HG03025 (cell line): ENCODE data around the gene NHLRC1.

Experiments used
- ATAC-seq: cut with Tn5 transposase; IDR thresholded peaks from one replicate; pipeline ENCODE4 v1.9.1; 2021; ENCODE audit warnings: mild to moderate bottlenecking, moderate library complexity; ENCODE audit not compliant: unreplicated experiment, low FRiP score

Gene NHLRC1

DNA sequence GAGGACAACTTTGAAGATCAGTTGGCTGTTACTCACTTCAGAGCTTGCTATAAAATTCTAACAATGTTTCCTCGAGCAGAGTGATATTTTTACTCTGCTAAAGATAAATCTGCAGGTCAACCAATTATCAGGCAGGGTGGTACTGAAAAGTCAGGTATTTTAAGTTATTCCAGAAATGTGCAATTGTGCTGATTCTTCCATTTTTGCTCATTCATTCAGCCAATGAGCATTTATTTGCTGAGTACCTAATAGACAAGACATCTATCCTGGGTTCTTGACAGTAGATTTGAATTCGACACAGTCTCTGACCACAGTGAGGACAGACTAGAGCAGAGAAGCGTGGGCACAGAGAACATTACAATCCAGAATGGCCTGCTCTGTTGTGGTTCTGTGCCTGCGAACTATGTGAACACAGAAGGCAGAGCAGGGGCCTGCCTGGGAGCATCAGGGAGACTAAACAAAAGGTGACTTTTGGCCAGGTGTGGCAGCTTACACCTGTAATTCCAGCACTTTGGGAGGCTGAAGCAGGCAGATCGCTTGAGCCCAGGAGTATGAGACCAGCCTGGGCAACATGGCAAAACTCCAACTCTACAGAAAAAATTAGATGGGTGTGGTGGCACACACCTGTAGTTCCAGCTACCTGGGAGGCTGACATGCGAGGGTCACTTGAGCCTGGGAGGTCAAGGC lies 17.6 kb upstream of the NHLRC1 start:
- ATAC-seq = no peak

DNA sequence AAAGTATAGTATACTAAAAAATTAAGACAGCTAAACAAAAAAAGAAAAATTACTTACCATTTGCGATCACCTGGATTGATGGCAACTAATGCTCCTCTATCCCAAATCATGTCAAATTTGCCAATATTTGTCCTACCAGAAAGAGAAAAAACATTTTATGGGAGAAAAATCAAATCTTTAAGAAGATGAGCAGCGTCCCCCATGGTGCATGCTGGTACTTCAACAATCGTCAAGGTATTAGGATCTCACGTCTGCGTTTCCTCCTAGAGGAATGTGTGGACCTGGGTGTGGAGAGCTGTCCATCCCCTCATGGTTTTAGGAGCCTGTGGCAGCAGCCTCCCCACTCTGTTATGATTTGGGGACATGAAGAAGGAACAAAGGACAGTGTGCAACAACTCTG lies 16.4 kb upstream of the NHLRC1 start:
- ATAC-seq = no peak

DNA sequence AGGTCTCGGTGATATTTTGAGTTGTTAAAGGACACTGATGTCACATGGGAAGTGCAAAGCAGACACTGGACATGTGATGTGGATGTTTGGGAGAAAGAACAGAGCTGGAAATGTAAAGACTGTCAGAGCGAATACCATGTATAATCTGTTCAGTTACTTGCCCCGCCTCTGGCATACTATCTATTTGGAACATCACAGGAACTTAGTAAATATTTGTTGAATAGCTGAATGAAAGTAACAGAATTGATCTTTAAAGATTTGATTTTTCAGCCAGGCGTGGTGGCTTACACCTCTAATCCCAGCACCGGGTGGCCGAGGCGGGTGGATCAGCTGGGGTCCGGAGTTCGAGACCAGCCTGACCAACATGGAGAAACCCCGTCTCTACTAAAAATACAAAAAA lies 13.8 kb upstream of the NHLRC1 start:
- no peak for ATAC-seq

DNA sequence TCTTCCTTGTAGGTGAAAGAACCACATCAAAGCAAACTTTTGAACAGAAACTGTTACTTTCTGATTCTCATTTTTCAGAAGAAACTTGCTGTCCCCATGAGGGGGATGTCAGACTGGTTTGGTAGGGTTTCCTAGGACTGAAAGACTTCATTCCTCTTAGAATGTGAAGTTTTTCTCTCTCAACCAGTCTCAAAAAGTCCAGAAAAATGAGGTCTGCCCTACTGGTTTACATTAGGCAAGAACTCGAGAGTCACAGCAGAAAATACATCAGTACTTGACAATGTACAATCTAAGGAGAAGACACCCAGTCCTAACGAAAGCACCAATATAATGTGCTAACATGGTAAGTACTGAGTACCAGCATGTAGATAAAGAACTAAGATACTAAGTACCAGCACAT lies 12.7 kb upstream of the NHLRC1 start:
- ATAC-seq = no peak

DNA sequence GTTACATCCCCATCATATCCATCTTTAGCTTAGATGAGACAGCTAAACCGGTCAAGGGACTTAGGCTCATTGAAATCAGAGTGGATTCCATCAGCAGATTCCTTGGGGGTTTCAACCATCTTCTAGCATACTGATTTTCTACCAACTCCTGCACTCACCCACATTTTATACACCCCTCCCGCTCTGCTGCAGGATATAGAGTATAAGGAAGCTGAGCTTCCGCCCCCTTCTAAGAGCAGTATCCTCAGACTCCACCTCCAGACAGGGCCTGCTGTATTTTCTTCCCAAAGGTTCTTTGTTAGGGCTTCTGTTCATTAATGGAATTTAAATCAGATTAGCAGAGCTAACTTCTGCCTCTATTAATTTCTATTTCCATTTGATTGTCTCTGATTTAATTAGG lies 9.9 kb upstream of the NHLRC1 start:
- ATAC-seq = no peak

DNA sequence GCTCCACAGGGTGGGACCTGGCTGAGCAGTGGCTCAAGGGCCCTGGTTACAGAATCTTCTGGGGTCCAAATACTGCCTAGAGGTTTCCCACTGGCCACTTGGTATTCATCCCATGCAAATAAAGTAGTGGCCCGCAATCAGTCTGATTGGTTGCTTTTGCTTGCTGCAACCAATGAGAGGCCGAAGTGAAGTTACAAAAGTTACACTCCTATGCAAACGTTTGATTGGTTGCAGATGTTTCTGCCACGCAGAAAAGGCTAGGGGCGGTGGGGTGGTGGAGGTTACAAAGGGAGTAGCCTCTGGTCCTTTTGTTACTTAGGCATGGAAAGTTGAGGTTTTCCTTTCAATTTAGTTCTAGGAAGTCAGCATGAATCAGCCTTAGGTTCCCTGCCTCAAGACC lies 3.6 kb upstream of the NHLRC1 start:
- ATAC-seq = no peak

DNA sequence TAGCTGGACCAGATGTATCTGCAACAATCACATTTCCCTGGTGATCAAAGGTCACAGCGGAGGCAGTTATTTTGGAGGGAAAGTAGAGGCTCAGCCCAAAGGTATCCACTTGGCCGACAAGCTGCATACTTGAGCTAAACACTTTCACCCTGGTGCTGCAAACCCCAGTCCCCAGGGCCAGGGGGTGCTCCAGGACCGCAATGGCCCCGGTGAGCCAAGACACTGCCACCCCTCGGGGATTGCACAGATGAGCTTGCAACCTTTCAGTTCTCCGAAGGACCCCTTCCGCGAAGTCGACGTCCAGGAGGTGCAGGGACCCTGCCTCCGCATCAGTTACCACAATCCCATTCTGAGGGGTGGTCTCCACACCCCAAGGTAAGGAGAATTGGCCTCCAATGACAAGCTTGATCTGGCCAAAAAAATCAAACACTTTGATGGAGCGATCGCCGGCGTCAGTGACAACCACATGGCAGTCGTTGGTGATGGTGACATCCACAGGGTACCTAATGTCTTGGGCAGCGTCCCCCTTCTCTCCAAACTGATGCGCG lies 823 bp downstream of the NHLRC1 start:
- ATAC-seq = no peak

DNA sequence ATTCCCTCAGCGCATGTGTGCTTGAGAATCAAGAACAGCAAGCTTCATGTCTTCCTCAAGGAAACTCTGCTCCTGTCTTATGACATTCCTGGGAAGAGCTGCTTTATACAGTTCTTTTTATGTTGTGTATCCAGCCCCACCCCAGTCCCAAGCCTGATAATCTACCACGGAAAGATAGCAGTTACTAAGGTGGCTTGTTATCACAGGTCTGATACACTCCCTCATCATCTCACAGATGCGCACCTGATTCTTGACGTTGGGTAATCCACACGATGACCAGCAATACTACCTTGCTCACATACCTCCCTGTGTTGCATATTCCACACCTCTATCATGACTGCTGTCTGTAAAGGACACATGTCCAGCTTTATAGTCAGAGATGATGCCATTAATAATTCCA lies 3.2 kb downstream of the NHLRC1 start:
- ATAC-seq = no peak

DNA sequence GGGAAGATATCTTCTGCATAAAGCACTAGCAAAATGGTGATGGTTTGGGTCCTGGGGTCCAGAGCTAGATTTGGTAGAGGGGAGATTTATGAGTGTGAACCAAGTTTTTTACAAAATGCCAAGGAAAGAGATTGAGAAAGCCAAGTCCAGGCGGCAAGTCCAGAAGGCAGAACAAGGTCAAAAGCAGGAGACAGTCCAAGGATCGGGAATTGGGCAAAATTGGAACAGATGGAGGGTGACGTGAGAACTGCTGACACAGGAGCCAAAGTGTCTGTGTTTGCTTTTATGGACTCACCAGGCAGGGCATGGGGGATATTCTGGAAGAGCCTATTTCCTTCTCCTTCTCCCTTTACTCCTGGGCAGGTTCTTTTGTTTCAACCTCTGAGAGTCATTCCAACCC lies 4.1 kb downstream of the NHLRC1 start:
- no peak for ATAC-seq

DNA sequence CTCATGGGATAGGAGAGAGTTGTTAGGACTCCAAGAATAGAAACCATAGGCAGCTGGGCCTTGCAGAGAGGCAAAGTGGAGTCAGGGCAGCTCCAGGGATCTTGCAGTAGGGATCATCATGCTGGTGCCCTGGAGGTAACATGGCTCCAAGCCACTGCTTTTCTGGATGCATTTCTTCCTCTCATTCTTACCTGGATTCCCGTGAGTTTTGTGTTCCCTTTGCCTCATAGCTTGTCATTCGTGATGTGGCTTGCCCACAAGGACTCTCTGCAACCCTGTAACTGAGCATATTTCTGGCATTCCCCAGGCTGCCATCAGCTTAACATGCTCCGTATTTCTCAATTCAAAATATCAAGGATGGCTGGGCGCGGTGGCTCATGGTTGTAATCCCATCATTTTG lies 5.3 kb downstream of the NHLRC1 start:
- ATAC-seq = no peak

DNA sequence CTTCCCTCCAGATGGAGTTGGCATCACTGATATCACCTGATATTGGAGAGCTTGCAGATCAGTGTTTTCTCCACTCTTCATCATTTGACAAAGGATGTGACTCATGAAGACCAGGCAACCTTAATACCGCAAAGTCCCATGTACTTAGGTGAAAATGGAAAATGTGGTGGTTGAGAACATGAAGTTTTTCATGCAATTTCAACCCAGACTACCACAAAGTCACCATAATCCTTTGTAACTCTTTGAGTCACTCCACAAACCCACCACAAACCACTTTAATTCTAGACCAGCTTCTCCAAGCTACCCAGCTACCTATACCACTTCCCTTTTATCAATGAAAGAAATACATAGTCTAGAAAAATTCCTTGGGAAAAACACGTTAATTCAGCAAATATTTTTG lies 7.1 kb downstream of the NHLRC1 start:
- ATAC-seq = no peak

DNA sequence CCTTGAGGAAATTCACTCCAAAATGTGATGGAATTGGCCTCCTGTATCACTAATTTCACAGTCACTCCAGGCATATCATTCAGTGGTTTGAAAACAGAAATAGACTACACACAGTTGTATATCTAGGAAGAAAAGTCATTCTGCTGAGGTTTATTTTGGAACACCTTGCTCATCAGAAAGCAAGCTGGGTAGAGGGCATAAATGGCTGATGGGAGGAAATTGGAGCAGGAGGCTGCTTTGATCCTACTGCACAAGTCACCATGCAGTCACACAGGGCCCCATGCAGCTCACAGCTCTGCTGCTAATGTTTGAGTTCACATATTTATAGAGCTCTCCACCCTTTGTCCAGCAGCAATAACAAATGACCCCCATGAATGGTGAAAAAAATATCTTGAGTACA lies 12.3 kb downstream of the NHLRC1 start:
- no peak for ATAC-seq

DNA sequence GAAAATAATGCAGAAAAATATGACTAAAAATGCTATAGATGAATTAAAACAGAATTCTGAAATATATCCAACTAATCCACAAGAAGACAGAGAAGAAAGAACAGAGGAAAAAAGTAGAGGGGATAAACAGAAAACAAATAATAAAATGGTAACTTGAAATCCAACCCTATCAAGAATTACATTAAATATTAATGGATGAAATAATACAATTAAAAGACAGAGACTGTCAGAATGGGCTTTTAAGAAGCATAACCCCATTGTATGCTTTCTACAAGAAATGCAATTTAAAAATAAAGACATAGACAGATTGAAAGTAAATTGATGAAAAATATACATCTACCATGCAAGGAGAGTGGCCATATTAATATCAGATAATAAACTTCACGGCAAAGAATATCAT lies 15.4 kb downstream of the NHLRC1 start:
- ATAC-seq = no peak

DNA sequence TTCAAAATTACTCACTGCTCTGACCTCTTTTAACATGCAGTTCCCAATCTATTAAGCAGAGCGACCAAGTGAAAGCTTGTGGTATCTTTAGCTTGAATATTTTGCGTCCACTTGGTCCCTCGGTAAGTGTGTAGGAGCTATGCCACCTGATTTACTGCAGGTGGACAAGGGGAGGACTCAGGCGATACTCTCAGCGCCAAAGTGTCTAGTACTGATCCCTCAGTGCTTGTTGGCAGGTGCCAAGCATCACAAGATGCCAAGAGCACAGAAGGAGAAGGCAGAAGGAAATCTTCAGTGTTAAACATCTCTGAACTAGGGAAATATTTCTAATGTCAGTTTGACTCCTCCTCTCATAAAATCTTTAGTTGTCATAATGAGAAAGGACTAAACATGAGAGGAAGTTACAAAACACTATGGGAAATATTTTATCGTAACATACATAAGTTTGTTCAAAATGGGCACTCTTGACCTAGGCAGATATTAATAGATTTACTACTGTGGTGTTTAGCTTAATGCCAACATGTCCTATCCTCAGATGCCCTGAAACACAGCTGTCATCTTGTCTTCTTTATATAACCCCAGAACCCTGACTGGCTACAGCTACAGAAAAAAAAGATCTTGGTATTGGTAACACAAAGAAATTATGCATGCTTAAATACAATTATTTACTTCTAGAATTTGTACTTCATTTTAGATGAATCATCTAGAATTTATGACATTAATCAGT lies 19.5 kb downstream of the NHLRC1 start:
- no peak for ATAC-seq

DNA sequence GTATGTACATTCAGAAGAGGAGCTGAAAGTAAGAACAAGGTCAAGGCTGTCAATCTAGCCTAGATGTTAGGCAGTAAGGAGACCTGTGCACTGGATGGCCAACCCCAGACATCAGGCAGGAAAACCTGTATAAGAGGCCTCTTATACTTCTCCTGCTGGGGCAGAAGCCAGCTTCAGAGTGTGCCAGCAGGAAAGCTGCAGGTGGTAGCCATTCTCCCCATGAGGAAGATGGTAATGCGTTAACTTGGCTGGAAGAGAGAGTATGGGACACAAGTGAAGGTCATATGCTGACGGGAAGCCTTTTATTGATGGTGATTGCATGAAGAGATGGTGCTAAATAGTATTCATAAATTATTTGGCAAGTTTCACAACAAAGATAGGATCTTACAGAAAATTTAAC lies 20.6 kb downstream of the NHLRC1 start:
- no peak for ATAC-seq

DNA sequence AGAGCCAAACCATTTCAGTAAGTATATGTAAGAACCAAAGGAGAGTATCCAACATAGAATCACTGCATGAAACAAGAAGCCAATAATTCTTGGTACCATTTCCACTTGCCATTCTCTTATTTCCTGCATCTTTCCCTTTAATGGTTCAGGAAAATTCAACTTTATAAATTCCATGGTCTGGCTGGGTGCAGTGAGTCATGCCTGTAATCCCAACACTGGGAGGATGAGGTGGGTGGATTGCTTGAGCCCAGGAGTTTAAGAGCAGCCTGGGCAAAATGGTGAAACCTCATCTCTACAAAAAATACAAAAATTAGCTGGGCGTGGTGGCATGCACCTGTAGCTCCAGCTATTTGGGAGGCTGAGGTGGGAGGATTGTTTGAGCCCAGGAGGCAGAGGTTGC lies 21.2 kb downstream of the NHLRC1 start:
- no peak for ATAC-seq

DNA sequence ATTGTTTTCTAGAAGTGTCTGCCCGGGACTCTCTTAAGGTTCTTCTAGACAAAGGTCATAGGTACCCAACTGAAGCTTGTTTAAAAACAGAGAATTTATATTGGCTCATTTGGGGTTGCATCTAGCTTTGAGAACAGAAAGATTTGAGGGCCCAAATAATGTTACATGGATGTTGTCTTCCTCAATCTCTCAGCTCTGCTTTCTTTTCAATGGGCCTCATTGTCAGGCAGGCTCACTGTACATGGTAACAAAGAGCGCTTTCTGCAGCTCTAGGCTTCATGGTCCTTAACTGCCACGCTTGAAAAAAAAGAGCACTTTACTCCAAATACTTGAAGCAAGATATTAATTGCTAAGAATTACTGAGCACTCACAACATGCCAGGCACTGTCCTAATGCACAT lies 22.2 kb downstream of the NHLRC1 start:
- ATAC-seq = no peak

DNA sequence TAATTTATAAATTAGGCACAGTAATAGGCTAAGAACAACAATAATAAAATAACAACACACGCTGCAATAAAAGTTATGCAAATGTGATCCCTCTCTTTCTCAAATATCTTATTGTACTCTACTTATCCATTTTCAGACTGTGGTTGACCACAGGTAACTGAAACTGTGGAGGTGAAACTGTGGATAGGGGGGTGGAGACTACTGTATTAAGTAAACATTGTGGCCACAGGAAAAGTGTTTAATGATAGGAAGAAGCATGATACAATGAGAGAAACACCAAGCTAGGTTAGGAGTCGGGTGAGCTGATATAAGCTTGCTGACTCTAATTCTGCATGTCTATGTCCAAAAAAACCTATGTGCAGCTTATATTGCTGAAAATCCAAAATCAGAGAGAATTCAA lies 23.0 kb downstream of the NHLRC1 start:
- ATAC-seq = no peak

DNA sequence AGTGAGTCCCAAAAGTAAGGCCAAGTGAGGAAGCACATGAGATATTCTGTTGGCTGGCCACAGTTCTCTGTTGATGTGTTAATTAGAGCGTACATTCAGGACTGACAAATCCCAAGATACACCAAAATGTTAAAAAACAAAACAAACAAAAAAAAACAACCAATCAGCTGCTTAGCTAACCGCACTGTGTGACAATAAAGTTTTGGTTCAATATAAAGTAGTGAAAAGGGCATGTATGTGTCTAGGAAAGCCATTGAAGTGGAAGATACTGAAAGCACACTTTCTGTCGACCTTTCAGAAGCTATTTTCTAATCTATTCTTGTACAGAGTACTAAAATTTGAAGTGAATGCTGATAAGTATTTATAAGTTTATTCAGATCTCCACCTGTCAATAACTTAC lies 26.1 kb downstream of the NHLRC1 start:
- ATAC-seq = no peak

DNA sequence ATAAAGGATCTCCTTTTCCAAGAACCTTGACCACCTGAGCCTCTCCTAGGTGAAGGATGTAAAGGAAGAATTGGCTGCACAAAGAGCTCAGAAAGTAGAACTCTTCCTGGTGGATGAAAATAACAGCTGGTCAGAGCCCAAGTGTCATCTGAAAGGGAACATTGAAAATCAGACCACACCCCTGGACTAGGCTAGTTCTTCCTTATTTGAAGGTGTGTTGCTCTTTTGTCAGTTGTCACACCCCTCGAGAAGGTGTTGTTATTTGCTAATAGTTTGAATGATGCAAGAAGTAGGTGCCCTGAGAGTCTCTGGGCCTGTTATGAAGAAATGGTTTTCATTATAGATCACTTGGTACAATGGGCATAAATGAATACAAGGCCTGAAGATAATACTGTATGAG lies 31.1 kb downstream of the NHLRC1 start:
- ATAC-seq = no peak

DNA sequence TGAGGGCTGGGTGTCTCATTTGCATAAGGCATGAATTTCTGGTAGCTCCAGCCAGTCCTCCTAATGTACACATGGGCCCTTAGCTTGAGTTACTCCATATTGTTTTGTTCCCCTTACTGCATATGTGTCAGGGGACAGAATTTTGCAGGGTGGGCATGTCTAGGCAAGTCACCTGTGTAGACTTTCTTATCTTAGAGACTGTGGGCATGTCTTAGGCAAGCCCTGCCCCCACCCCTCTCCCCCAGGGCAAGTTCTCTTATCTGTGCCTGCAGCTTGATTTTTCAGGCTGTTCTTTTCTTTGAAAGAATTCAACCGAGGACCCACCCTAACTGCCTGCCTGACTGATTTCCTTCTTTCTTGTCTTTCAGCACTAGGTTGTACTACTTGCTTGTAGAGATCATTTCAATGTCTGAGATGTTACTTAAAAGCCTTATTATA lies 32.1 kb downstream of the NHLRC1 start:
- ATAC-seq = no peak
